Neural cell (in vitro differentiated cells): ENCODE data around the gene RIMS1. TPM values are rescaled to one million over a fixed set of nuclear protein-coding genes. Genes with fewer than 3 reads are reported as not detected.

ENCODE experiments used
- H2AFZ ChIP-seq: fragments of 200-600, 300-800 bp; sonication (generic), shearing (Covaris generic); 2 replicates; pipeline ENCODE4 v1.6.0; 2014; ENCODE audit warnings: low read depth, mild to moderate bottlenecking, antibody characterized with exemption, low read length, moderate library complexity
- H3F3A ChIP-seq: fragments of 200-600 bp; shearing (Covaris generic); 2 replicates; pipeline ENCODE4 v1.6.1; 2016; ENCODE audit warnings: mild to moderate bottlenecking, moderate library complexity, mixed read lengths, antibody characterized with exemption, low read length; ENCODE audit not compliant: insufficient read depth, poor library complexity, severe bottlenecking
- H3K27ac ChIP-seq: fragments of 200-600, 300-800 bp; sonication (generic), shearing (Covaris generic); 2 replicates; pipeline ENCODE4 v1.5.1; 2014; ENCODE audit warnings: mild to moderate bottlenecking, low read length, moderate library complexity
- H3K27me3 ChIP-seq: fragments of 300-800, 200-600 bp; sonication (generic), shearing (Covaris generic); 2 replicates; pipeline ENCODE4 v1.6.0; 2014; ENCODE audit warnings: mild to moderate bottlenecking, low read depth, low read length, moderate library complexity; ENCODE audit not compliant: insufficient read depth
- H3K36me3 ChIP-seq: fragments of 300-800, 200-600 bp; sonication (generic), shearing (Covaris generic); 2 replicates; pipeline ENCODE4 v1.5.1; 2014; ENCODE audit warnings: mild to moderate bottlenecking, antibody characterized with exemption, low read length, moderate library complexity; ENCODE audit not compliant: insufficient read depth
- H3K4me2 ChIP-seq: fragments of 300-800, 200-600 bp; sonication (generic), shearing (Covaris generic); 2 replicates; pipeline ENCODE4 v1.6.0; 2014; ENCODE audit warnings: mild to moderate bottlenecking, low read length
- H3K4me3 ChIP-seq: fragments of 300-800, 200-600 bp; sonication (generic), shearing (Covaris generic); 2 replicates; pipeline ENCODE4 v1.5.1; 2014; ENCODE audit warnings: mild to moderate bottlenecking, low read length, moderate library complexity
- H3K79me2 ChIP-seq: fragments of 200-600 bp; shearing (Covaris generic); replicated peaks from 2 replicates; pipeline ENCODE4 v1.6.0; 2014; ENCODE audit warnings: mild to moderate bottlenecking, low read length, moderate library complexity; ENCODE audit not compliant: insufficient read depth
- H3K9ac ChIP-seq: fragments of 300-800, 200-600 bp; sonication (generic), shearing (Covaris generic); 2 replicates; pipeline ENCODE4 v1.6.1; 2016; ENCODE audit warnings: mild to moderate bottlenecking, low read length, mixed read lengths
- H3K9me2 ChIP-seq: fragments of 200-600 bp; shearing (Covaris generic); 2 replicates; pipeline ENCODE4 v1.6.1; 2016; ENCODE audit warnings: mild to moderate bottlenecking, low read length, mixed read lengths; ENCODE audit not compliant: insufficient read depth
- H3K9me3 ChIP-seq: fragments of 200-600, 300-800 bp; sonication (generic), shearing (Covaris generic); 2 replicates; pipeline ENCODE4 v1.6.1; 2016; ENCODE audit warnings: mild to moderate bottlenecking, mixed run types, low read length, moderate library complexity, mixed read lengths
- H4K20me1 ChIP-seq: fragments of 200-600 bp; shearing (Covaris generic); 2 replicates; pipeline ENCODE4 v1.6.1; 2016; ENCODE audit warnings: mild to moderate bottlenecking, mixed run types; ENCODE audit not compliant: insufficient read depth
- EP300 ChIP-seq: fragments of 450-650 bp; conservative IDR thresholded peaks from 2 replicates; pipeline ENCODE4 v1.6.1; 2014; ENCODE audit warnings: antibody characterized with exemption, mild to moderate bottlenecking, moderate library complexity; ENCODE audit not compliant: poor library complexity, severe bottlenecking
- EZH2 ChIP-seq: fragments of 200-600, 300-800 bp; shearing (Covaris generic), sonication (generic); IDR thresholded peaks from 2 replicates; pipeline ENCODE4 v1.6.1; 2014; ENCODE audit warnings: antibody characterized with exemption, low read length, borderline replicate concordance, mild to moderate bottlenecking; ENCODE audit not compliant: insufficient read depth, poor library complexity, severe bottlenecking
- MXI1 ChIP-seq: fragments of 450-650 bp; conservative IDR thresholded peaks from 2 replicates; pipeline ENCODE4 v1.6.1; 2014; ENCODE audit warnings: antibody characterized with exemption, mild to moderate bottlenecking; ENCODE audit not compliant: poor library complexity, severe bottlenecking
- POLR2AphosphoS5 ChIP-seq: IDR thresholded peaks from 2 replicates; pipeline ENCODE4 v1.6.1; 2012
- RAD21 ChIP-seq: fragments of 450-650 bp; conservative IDR thresholded peaks from 2 replicates; pipeline ENCODE4 v1.6.1; 2014; ENCODE audit warnings: antibody characterized with exemption, mild to moderate bottlenecking, moderate library complexity
- SMC3 ChIP-seq: fragments of 450-650 bp; conservative IDR thresholded peaks from 2 replicates; pipeline ENCODE4 v1.6.1; 2014; ENCODE audit warnings: antibody characterized with exemption, mild to moderate bottlenecking, moderate library complexity; ENCODE audit not compliant: poor library complexity
- TAF1 ChIP-seq: IDR thresholded peaks from 2 replicates; pipeline ENCODE4 v1.6.1; 2012; ENCODE audit warnings: low read depth
- polyA plus RNA-seq: library from polyadenylated mRNA; depleted of rRNA; stranded (reverse); fragments of >200 nt; gene quantifications from 2 replicates; pipeline ENCODE4 v1.2.3, GENCODE V29; 2014
- TF ChIP-seq, protein P1 (sequence below): fragments of 450-650 bp; IDR thresholded peaks from 2 replicates; pipeline ENCODE4 v1.5.1; 2014; ENCODE audit warnings: antibody characterized with exemption, mild to moderate bottlenecking, moderate library complexity; ENCODE audit not compliant: poor library complexity, severe bottlenecking
- TF ChIP-seq, protein P2 (sequence below): IDR thresholded peaks from 2 replicates; pipeline ENCODE4 v1.6.1; 2012; ENCODE audit warnings: borderline replicate concordance

RIMS1 gene
- polyA plus RNA-seq, 1 donor from 2014 or later: 17.8 TPM

GRCh38 chr6:72286911-72287311 is 400.6 kb downstream of the RIMS1 start:
- Histone ChIP-seq H2AFZ (no peak overlapping the region), H3K9me2 (no peaks in the 10 kb centered on the region), H3K4me2 (no peak overlapping the region), H3F3A (no peaks in the 10 kb centered on the region), H3K27ac (no peak overlapping the region), H3K27me3 (no peaks in the 10 kb centered on the region), H3K9me3 (no peaks in the 10 kb centered on the region), H4K20me1 (no peaks in the 10 kb centered on the region), H3K4me3 (no peak overlapping the region), H3K79me2 (no peaks in the 10 kb centered on the region), H3K9ac (no peak overlapping the region), H3K36me3 (no peaks in the 10 kb centered on the region)
- TF ChIP-seq POLR2AphosphoS5: no peak
- no peak for TF ChIP-seq RAD21
- TF ChIP-seq EP300: no peak
- no peak for TF ChIP-seq MXI1
- TF ChIP-seq SMC3: no peak
- TF ChIP-seq, protein P1, sequence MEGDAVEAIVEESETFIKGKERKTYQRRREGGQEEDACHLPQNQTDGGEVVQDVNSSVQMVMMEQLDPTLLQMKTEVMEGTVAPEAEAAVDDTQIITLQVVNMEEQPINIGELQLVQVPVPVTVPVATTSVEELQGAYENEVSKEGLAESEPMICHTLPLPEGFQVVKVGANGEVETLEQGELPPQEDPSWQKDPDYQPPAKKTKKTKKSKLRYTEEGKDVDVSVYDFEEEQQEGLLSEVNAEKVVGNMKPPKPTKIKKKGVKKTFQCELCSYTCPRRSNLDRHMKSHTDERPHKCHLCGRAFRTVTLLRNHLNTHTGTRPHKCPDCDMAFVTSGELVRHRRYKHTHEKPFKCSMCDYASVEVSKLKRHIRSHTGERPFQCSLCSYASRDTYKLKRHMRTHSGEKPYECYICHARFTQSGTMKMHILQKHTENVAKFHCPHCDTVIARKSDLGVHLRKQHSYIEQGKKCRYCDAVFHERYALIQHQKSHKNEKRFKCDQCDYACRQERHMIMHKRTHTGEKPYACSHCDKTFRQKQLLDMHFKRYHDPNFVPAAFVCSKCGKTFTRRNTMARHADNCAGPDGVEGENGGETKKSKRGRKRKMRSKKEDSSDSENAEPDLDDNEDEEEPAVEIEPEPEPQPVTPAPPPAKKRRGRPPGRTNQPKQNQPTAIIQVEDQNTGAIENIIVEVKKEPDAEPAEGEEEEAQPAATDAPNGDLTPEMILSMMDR: no peak
- TF ChIP-seq, protein P2, sequence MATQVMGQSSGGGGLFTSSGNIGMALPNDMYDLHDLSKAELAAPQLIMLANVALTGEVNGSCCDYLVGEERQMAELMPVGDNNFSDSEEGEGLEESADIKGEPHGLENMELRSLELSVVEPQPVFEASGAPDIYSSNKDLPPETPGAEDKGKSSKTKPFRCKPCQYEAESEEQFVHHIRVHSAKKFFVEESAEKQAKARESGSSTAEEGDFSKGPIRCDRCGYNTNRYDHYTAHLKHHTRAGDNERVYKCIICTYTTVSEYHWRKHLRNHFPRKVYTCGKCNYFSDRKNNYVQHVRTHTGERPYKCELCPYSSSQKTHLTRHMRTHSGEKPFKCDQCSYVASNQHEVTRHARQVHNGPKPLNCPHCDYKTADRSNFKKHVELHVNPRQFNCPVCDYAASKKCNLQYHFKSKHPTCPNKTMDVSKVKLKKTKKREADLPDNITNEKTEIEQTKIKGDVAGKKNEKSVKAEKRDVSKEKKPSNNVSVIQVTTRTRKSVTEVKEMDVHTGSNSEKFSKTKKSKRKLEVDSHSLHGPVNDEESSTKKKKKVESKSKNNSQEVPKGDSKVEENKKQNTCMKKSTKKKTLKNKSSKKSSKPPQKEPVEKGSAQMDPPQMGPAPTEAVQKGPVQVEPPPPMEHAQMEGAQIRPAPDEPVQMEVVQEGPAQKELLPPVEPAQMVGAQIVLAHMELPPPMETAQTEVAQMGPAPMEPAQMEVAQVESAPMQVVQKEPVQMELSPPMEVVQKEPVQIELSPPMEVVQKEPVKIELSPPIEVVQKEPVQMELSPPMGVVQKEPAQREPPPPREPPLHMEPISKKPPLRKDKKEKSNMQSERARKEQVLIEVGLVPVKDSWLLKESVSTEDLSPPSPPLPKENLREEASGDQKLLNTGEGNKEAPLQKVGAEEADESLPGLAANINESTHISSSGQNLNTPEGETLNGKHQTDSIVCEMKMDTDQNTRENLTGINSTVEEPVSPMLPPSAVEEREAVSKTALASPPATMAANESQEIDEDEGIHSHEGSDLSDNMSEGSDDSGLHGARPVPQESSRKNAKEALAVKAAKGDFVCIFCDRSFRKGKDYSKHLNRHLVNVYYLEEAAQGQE: no peak
- no peak for TF ChIP-seq TAF1
- no peak for TF ChIP-seq EZH2

- no peaks in the 10 kb centered on the region for H3K36me3 ChIP-seq
- TF ChIP-seq MXI1 (no peak), EP300 (no peak), TAF1 (no peak), EZH2 (no peak), SMC3 (no peak), POLR2AphosphoS5 (no peak), RAD21 (no peak)
- TF ChIP-seq, protein P2: no peak
- TF ChIP-seq, protein P1: no peak
- no peaks in the 10 kb centered on the region for H3K79me2 ChIP-seq
- no peaks in the 10 kb centered on the region for H3F3A ChIP-seq
- H3K4me3 ChIP-seq: no peak overlapping the region
- no peak overlapping the region for H3K27ac ChIP-seq
- H3K9me3 ChIP-seq: no peaks in the 10 kb centered on the region
- no peaks in the 10 kb centered on the region for H4K20me1 ChIP-seq
- H3K27me3 ChIP-seq: no peaks in the 10 kb centered on the region
- H3K4me2 ChIP-seq: no peak overlapping the region
- no peak overlapping the region for H3K9ac ChIP-seq
- no peaks in the 10 kb centered on the region for H3K9me2 ChIP-seq
- H2AFZ ChIP-seq: no peak overlapping the region
Observed at GRCh38 chr6:72287801-72288200, 401.5 kb downstream of the RIMS1 start.
